ENCODE data around the gene CDH23. TPM values are rescaled to one million over a fixed set of nuclear protein-coding genes. Genes with fewer than 3 reads are reported as not detected.
A peak's percentile ranks its signal among the peaks of the same experiment; 100 is the strongest.

CDH23 gene
- polyA plus RNA-seq, 4 donors = 0.60 to 2.9 (median 1.5) TPM

- DNase-seq (ENCODE audit: low read depth in 4 of 4, low spot score in 3 of 4) = no peak
Measured at GRCh38 chr10:71664585-71664984, 267.9 kb downstream of the CDH23 start.

GRCh38 chr10:71665456-71665855, 268.7 kb downstream of the CDH23 start:
- no peak for DNase-seq (ENCODE audit: low read depth in 4 of 4, low spot score in 3 of 4)

DNA sequence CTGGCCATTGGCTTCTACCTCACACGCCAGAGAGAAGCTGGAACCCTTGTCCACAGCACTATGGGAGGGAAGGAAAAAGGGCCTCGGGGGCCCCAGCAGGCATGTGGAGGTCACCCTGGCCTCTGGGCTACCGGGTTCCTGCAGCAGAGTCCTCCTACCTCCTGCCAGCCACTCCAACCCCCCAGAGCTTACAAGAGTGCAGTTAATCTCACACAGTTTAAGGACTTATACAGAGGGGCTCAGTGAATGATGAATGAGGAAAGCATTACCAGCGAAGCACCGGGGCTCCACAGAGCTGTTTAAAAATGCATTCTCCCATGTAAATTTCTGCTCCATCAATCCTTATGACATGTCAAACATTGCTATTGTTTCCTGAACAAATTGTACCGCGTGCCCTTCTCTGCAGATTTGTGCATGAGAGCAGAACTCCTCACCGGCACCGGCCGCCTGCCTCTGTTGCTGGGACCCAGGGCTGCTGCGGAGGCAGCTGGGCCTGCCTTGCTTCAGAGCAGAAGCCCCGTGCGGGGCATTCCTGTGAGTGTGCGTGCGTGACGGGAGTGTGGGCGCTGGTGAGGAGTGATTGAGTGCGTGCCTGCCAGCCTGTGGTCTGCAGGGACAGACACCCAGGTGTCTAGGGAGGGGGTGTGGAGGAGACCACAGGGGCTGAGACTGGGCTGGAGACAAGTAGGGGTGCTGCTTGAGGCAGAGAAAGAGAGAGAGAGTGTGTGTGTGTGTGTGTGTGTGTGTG, 270.1 kb downstream of the CDH23 start:
- DNase-seq (ENCODE audit: low read depth in 4 of 4, low spot score in 3 of 4) = peak; percentile 26 to 51 (median 38)

- no peak for DNase-seq (ENCODE audit: low read depth in 4 of 4, low spot score in 3 of 4)
Measured at GRCh38 chr10:71667387-71667752, 270.6 kb downstream of the CDH23 start.

- no peak for DNase-seq (ENCODE audit: low read depth in 4 of 4, low spot score in 3 of 4)
Measured at GRCh38 chr10:71671994-71672946, 275.6 kb downstream of the CDH23 start.

- DNase-seq (ENCODE audit: low read depth in 4 of 4, low spot score in 3 of 4) = no peak
Measured at GRCh38 chr10:71675295-71675970, 278.7 kb downstream of the CDH23 start.

- no peak for DNase-seq (ENCODE audit: low read depth in 4 of 4, low spot score in 3 of 4)
Measured at GRCh38 chr10:71677261-71677660, 280.5 kb downstream of the CDH23 start.

DNA sequence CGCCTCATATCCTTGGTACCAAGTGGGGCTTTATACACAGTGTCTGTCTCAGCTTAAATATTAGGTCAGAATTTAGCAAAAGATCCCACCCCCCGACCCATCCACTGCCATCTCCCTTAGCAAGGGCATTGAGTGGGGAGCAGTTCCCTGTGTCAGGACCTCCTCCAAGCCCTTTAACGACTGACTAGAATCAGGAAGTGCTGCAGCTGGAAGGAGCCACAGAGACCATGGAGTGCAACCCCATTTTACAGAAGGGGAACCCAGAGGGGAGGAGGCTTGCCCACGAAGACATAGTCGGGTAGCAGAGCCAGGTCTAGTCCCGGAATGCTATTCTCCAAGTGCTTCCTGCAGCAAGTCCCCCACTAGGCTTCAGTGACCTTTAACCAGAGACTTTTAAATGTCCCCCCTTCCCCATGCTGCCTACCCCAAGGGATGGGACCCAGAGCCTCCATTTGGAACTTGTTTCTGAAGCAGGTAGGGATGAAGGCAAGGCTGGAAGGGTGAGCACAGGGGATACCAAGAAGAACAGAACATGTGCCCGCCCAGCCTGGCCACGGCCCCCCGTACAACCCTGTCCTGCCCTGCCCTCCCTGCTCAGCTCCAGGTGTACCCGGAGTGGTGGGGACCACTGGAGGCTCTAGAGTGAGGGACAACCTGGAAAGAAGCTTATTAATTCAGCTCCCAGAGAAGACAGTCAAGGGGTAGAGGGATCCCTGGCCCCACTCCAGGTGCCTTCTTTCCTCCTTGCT, 281.5 kb downstream of the CDH23 start:
- no peak for DNase-seq (ENCODE audit: low read depth in 4 of 4, low spot score in 3 of 4)

- DNase-seq (ENCODE audit: low read depth in 4 of 4, low spot score in 3 of 4) = no peak
Measured at GRCh38 chr10:71679425-71679824, 282.7 kb downstream of the CDH23 start.

DNA sequence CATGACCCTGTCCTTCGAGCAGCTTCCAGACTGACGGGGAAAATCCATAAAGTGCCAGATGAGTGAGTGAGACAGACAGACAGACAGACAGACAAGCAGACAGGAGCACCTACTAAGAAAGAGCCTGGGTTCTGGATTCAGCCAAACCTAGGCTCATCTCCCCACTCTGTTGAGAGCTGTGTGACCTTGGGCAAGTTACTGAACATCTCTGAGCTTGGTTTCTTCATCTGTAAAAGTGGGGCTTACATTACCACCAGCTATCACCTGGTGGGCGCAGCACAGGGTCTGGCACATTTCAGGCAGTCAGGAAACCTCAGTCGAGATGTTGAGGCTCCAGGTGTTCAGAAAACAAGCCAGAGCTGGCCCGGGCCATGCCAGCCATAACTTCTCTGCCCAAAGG, 285.3 kb downstream of the CDH23 start:
- no peak for DNase-seq (ENCODE audit: low read depth in 4 of 4, low spot score in 3 of 4)

DNA sequence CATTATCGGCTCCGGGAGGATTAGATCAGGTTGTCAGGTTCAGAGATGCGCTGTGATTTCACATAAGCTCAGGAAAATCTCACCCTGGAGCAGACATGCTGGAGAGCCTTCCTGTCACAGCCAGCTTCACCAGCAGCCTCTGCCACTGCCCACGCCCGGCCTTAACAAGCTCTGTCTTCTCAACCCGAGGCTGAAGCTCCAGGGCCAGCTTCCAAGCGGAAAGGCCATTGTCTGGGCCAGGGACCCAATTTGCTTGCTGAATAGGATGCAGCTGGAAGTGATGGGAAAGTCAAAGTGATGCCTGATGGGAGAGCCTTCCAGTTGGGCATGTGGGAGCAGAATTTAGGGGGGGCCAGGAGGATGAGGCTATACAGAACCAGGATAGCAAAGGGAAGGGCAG, 286.6 kb downstream of the CDH23 start:
- DNase-seq (ENCODE audit: low read depth in 4 of 4, low spot score in 3 of 4) = no peak

DNA sequence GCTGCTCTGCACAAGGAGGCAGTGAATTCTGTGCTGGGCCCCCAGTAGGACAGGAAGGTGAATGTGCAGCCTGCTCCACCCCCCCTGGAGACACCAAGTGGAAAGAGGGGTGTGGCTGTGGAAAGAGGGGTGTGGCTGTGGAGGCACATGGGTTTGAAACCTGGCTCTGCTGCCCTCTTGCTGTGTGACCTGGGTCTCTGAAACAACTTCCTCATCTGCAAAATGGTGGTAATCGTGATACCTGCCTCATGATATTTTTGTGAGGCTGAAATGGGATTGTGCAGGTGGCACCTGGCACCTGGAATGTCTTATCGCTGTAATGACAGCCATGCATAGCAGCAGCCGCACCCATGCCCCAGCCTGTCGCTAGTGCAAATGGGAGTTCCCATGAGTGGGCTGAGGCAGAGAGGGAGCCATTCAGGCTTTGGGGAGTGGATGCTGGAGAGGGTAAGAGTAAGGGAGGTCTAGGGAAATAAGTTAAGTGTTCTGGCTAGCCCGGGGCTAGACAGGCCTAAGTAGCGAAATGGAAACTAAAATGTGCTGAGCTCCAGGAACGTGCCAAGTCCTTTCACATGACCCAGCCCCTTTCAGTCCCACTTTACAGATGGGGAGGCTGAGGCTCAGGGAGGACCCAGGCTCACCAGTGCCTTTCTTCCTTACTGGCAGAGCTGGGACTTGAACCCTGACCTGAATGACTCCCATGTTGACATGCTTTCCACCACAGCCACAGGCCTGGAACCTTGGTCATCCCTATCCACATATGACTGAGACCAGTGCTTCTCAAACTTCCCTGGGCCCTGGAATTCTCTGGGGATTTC, 287.8 kb downstream of the CDH23 start:
- no peak for DNase-seq (ENCODE audit: low read depth in 4 of 4, low spot score in 3 of 4)

DNA sequence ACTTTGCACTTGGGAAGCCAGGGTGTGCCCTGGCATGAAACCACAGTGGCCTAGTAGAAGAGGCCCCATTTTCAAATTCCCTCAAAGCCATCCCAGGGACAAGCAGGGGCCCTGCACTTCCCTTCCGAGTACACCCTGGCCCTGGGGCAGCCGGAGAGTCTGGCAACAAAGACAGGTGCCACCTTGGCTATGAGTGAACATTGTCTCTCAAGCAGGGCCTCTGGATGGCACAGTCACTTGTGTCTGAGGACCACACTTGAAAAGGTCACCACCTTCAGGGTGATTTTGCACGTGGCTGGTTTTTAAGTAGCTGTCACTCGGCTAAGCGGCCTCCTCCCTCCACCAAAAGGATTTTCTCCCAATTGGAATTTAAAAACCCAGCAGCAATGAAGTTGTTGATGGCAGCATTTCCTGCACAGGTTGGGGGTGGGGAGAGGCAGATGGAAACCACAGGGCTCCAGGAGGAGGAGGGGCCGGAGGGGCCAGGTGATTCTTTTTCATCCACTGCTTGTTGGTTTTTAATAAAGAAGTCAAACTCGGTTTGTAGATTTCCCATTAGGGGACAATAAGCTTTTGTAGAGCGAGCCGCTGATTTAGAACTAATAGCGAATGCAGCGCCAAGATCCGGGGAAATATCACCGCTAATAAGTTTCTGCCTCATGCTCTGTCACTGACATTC, 289.0 kb downstream of the CDH23 start:
- DNase-seq (ENCODE audit: low read depth in 4 of 4, low spot score in 3 of 4) = no peak

DNA sequence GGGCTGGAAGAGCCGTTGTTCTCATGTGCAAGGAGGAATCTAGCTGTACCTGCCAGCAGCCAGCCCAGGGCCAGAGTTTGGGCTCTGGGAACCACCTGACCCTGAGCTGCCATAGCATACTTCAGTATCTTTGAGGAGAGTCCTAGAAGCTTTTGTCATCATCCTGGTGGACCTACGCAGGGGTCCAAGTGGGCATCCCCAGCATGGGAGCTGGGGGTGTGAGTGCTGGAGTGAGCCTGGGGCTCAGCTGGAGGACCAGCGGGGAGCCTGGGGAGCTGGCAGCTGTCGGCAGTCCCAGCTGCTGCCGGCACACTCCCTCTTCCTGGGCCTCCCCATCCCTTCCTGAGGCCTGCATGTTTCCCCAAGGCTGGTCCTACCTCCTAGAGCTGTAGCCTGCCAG, 290.4 kb downstream of the CDH23 start:
- no peak for DNase-seq (ENCODE audit: low read depth in 4 of 4, low spot score in 3 of 4)

DNA sequence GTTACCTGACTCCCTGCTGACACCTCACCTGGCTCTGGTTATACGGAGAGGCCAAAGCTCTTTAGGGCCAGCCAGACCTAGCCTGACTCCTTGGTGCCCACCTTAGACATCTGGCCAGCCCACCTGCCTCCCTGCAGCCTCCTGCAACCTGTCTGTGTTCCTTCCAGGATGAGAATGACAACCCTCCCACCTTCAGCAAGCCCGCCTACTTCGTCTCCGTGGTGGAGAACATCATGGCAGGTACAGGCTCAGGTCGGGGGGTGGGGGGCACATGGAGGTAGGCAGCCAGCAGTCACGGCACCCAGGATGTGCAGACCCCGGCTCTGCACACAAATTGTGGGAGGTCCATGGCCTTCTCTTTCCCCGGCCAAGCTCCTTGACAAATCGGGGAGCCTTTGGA, 290.8 kb downstream of the CDH23 start:
- DNase-seq (ENCODE audit: low read depth in 4 of 4, low spot score in 3 of 4) = no peak

DNA sequence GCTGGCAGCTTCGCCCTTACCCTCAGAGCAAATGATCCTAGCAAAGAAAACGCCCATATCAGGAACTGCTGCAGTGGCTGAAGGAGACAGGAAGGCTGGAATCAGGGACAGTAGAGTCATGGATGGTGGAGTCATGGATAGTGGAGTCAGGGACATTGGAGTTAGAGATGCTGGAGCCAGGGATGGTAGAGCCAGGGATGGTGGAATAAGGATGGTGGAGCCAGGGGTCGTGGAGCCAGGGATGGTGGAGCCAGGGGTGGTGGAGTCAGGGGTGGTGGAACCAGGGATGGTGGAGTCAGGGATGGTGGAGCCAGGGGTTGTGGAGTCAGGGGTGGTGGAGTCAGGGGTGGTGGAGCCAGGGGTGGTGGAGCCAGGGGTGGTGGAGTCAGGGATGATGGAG, 291.5 kb downstream of the CDH23 start:
- DNase-seq (ENCODE audit: low read depth in 4 of 4, low spot score in 3 of 4) = no peak

GRCh38 chr10:71690094-71690720, 293.5 kb downstream of the CDH23 start:
- DNase-seq (ENCODE audit: low read depth in 4 of 4, low spot score in 3 of 4) = no peak

- no peak for DNase-seq (ENCODE audit: low read depth in 4 of 4, low spot score in 3 of 4)
Measured at GRCh38 chr10:71691405-71691804, 294.7 kb downstream of the CDH23 start.
